Peyer's patch (tissue), 4 donors: ENCODE results near the gene GSTM2. TPM values are rescaled to one million over a fixed set of nuclear protein-coding genes. Genes with fewer than 3 reads are reported as not detected.

Experiments
- DNase-seq, 3 donors: peaks; one replicate each; pipeline ENCODE4 v3.0.0-alpha.2; 2017 to 2019
- H3K27ac ChIP-seq, 4 donors: fragments of 200-600 bp; sonication (generic); one replicate each; pipeline ENCODE4 v1.5.1; 2016 to 2019
- H3K27me3 ChIP-seq, 2 donors: fragments of 200-600 bp; sonication (generic); one replicate each; pipeline ENCODE4 v1.5.1; 2019
- H3K36me3 ChIP-seq, 3 donors: fragments of 200-600 bp; sonication (generic); one replicate each; pipeline ENCODE4 v1.5.1; 2016 to 2019
- H3K4me1 ChIP-seq, 4 donors: fragments of 200-600 bp; sonication (generic); one replicate each; pipeline ENCODE4 v1.5.1; 2016 to 2019
- H3K4me3 ChIP-seq, 4 donors: fragments of 200-600 bp; sonication (generic); 1 replicate in 3 of 4; 2 replicates in 1 of 4; pipeline ENCODE4 v1.5.1; 2016 to 2019; ENCODE audit warnings: mild to moderate bottlenecking in 1 of 4
- H3K9me3 ChIP-seq, 4 donors: fragments of 200-600 bp; sonication (generic); one replicate each; pipeline ENCODE4 v1.5.1; 2016 to 2019; ENCODE audit warnings: mild to moderate bottlenecking in 1 of 4
- POLR2A ChIP-seq, 2 donors: fragments of 450-650 bp; IDR thresholded peaks; one replicate each; pipeline ENCODE4 v1.5.1; 2017; ENCODE audit warnings: antibody characterized with exemption in 2 of 2, mild to moderate bottlenecking in 2 of 2, moderate library complexity in 2 of 2
- total RNA-seq, 4 donors: library from RNA; depleted of rRNA; stranded (reverse); fragments of >200 nt; gene quantifications; one replicate each; pipeline ENCODE4 v1.1.0, GENCODE V29; 2016
- TF ChIP-seq, protein P1 (sequence below), 6 experiments: fragments of 450-650 bp in 4 of 6; fragments of 200-600 bp in 2 of 6; sonication (generic) in 1 of 6; IDR thresholded peaks; one replicate each; pipeline ENCODE4 v1.5.1; 2017 to 2019; ENCODE audit warnings: antibody characterized with exemption in 6 of 6, mild to moderate bottlenecking in 3 of 6, moderate library complexity in 1 of 6

Gene GSTM2
- total RNA-seq, 4 donors from 2014 or later: 38.5 to 242 (median 116) TPM

GRCh38 chr1:109643385-109644230 is 24.2 kb upstream of the GSTM2 start:
- no peaks in the 10 kb centered on the region for H3K36me3 ChIP-seq
- H3K9me3 ChIP-seq: no peaks in the 10 kb centered on the region
- no peaks in the 10 kb centered on the region for H3K27me3 ChIP-seq
- no peak overlapping the region for H3K27ac ChIP-seq
- H3K4me3 ChIP-seq: no peak overlapping the region
- H3K4me1 ChIP-seq: peaks cover 0 to 9% (median 4%) of the 10 kb centered on the region in 4 donors
- no peak for TF ChIP-seq POLR2A (IDR thresholded peaks at IDR 0.05)
- TF ChIP-seq, protein P1, sequence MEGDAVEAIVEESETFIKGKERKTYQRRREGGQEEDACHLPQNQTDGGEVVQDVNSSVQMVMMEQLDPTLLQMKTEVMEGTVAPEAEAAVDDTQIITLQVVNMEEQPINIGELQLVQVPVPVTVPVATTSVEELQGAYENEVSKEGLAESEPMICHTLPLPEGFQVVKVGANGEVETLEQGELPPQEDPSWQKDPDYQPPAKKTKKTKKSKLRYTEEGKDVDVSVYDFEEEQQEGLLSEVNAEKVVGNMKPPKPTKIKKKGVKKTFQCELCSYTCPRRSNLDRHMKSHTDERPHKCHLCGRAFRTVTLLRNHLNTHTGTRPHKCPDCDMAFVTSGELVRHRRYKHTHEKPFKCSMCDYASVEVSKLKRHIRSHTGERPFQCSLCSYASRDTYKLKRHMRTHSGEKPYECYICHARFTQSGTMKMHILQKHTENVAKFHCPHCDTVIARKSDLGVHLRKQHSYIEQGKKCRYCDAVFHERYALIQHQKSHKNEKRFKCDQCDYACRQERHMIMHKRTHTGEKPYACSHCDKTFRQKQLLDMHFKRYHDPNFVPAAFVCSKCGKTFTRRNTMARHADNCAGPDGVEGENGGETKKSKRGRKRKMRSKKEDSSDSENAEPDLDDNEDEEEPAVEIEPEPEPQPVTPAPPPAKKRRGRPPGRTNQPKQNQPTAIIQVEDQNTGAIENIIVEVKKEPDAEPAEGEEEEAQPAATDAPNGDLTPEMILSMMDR (IDR thresholded peaks at IDR 0.05): peak; percentile 64 to 90 (median 86)
- DNase-seq: peak; percentile 83 to 95 (median 92)

- TF ChIP-seq, protein P1 (IDR thresholded peaks at IDR 0.05): no peak
- TF ChIP-seq POLR2A (IDR thresholded peaks at IDR 0.05): no peak
- DNase-seq: no peak
- no peaks in the 10 kb centered on the region for H3K36me3 ChIP-seq
- peaks cover 0 to 9% (median 4%) of the 10 kb centered on the region in 4 donors for H3K4me1 ChIP-seq
- H3K9me3 ChIP-seq: no peaks in the 10 kb centered on the region
- H3K27ac ChIP-seq: no peak overlapping the region
- H3K4me3 ChIP-seq: no peak overlapping the region
- no peaks in the 10 kb centered on the region for H3K27me3 ChIP-seq
Observed at GRCh38 chr1:109644670-109645069, 23.2 kb upstream of the GSTM2 start.

DNA sequence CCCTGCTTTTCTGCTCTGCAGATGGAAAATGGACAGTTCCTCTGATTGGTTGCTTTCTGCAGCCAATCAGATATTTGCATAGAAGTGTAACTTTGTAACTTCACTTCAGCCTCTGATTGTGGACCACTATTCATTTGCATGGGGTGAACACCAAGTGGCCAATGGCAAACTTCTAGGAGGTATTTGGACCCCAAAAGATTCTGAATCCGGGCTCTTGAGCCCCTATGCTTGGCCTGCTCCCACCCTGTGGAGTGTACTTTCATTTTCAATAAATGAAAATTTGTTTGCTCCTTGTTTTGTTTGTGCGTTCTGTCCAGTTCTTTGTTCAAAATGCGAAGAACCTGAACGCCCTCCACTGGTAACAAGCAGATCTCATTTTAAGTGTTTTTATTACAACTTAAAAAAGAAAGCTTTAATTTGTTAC is 18.4 kb upstream of the GSTM2 start:
- DNase-seq: no peak
- Histone ChIP-seq H3K36me3 (no peaks in the 10 kb centered on the region), H3K27me3 (no peaks in the 10 kb centered on the region), H3K4me3 (no peak overlapping the region), H3K4me1 (peaks cover 0 to 4% (median 0%) of the 10 kb centered on the region in 4 donors), H3K27ac (no peak overlapping the region), H3K9me3 (no peaks in the 10 kb centered on the region)
- no peak for TF ChIP-seq POLR2A (IDR thresholded peaks at IDR 0.05)
- TF ChIP-seq, protein P1 (IDR thresholded peaks at IDR 0.05): peak in 2 of 6 experiments; percentile 1 to 5

DNA sequence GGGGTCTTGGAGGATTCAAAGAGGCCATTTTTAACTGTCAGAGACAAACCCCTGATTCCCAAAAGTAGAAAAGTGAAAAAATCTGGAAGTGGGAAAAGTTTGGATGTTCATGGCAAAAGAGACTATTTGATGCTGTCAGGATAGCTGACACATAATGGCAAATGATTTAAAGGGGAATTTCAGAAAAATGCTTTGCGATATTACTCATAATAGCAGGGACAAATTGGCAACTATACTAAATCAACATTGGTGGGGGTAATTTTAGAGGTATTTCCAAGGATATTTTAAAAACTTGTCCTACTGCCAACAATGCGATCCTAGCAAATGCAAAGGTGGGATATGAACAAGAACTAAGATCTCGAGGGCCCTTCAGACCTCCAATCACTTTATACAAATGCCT is 17.2 kb upstream of the GSTM2 start:
- no peaks in the 10 kb centered on the region for H3K36me3 ChIP-seq
- no peaks in the 10 kb centered on the region for H3K27me3 ChIP-seq
- no peak overlapping the region for H3K4me3 ChIP-seq
- no peak for DNase-seq
- TF ChIP-seq POLR2A (IDR thresholded peaks at IDR 0.05): no peak
- TF ChIP-seq, protein P1 (IDR thresholded peaks at IDR 0.05): no peak
- H3K9me3 ChIP-seq: no peaks in the 10 kb centered on the region
- no peak overlapping the region for H3K27ac ChIP-seq
- peaks cover 0 to 6% (median 3%) of the 10 kb centered on the region in 4 donors for H3K4me1 ChIP-seq

DNA sequence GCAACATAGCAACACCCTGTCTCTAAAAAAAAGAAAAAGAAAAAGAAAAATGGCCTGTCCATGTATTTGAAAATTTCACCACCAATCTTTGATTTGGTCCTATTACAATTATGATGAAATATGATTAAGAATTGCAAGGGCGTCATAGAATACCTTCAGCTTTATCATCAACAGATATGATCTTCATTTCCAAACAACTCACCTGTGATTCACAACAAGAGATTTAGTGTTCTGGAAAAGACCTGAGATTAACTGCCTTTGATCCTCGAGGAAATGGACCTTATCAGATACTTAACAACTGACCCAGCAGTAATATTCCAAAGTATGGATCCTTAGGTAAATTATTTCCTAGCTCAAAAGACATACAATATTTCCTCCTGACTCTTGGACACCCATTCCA is 15.5 kb upstream of the GSTM2 start:
- peak overlapping the region in 2 of 4 donors; percentile 10 to 48 for H3K27ac ChIP-seq
- DNase-seq: no peak
- no peak overlapping the region for H3K4me3 ChIP-seq
- H3K27me3 ChIP-seq: no peaks in the 10 kb centered on the region
- H3K4me1 ChIP-seq: peaks cover 0 to 17% (median 3%) of the 10 kb centered on the region in 4 donors
- H3K36me3 ChIP-seq: no peaks in the 10 kb centered on the region
- H3K9me3 ChIP-seq: no peaks in the 10 kb centered on the region
- no peak for TF ChIP-seq POLR2A (IDR thresholded peaks at IDR 0.05)
- TF ChIP-seq, protein P1 (IDR thresholded peaks at IDR 0.05): no peak
